Upper lobe of right lung (tissue), 1 donor: ENCODE results near the gene ZNF581. TPM values are rescaled to one million over a fixed set of nuclear protein-coding genes. Genes with fewer than 3 reads are reported as not detected.

Experiments used
- ATAC-seq: fragments of 200-7000 bp; cut with Tn5 transposase; one replicate; pipeline ENCODE4 v1.9.1; 2020; ENCODE audit warnings: mild to moderate bottlenecking, moderate library complexity
- DNase-seq: peaks from one replicate; pipeline ENCODE4 v3.0.0-alpha.2; 2020
- H3K27ac ChIP-seq: fragments of 200-600 bp; one replicate; pipeline ENCODE4 v1.8.0; 2022
- H3K27me3 ChIP-seq: fragments of 200-600 bp; one replicate; pipeline ENCODE4 v1.8.0; 2022; ENCODE audit warnings: mild to moderate bottlenecking
- H3K36me3 ChIP-seq: fragments of 200-600 bp; one replicate; pipeline ENCODE4 v1.8.0; 2022
- H3K4me1 ChIP-seq: fragments of 200-600 bp; one replicate; pipeline ENCODE4 v1.8.0; 2022
- H3K4me3 ChIP-seq: fragments of 200-600 bp; one replicate; pipeline ENCODE4 v1.8.0; 2022; ENCODE audit warnings: mild to moderate bottlenecking
- H3K9me3 ChIP-seq: fragments of 200-600 bp; one replicate; pipeline ENCODE4 v1.8.0; 2022
- intact Hi-C: fragments of 100-400 bp; cut with DNase I; formaldehyde crosslinking; loops from one replicate; pipeline ENCODE4 v1.11.0; 2022
- total RNA-seq: library from RNA; stranded (reverse); fragmentation: NEBNext Ultra II Directional; extraction: Animal tissue kit (Norgen Biotek cat#: 25700); gene quantifications from one replicate; pipeline ENCODE4 v1.2.1, GENCODE V29; 2021
- TF ChIP-seq, protein P1 (sequence below): fragments of 200-600 bp; IDR thresholded peaks from one replicate; pipeline ENCODE4 v1.8.0; 2022; ENCODE audit warnings: antibody characterized with exemption
- donor health status: DM: no; HTN: yes; CAD: no; lungs with severe emphysema.

The ZNF581 gene
- total RNA-seq, 1 donor from 2014 or later: 16.4 TPM

DNA sequence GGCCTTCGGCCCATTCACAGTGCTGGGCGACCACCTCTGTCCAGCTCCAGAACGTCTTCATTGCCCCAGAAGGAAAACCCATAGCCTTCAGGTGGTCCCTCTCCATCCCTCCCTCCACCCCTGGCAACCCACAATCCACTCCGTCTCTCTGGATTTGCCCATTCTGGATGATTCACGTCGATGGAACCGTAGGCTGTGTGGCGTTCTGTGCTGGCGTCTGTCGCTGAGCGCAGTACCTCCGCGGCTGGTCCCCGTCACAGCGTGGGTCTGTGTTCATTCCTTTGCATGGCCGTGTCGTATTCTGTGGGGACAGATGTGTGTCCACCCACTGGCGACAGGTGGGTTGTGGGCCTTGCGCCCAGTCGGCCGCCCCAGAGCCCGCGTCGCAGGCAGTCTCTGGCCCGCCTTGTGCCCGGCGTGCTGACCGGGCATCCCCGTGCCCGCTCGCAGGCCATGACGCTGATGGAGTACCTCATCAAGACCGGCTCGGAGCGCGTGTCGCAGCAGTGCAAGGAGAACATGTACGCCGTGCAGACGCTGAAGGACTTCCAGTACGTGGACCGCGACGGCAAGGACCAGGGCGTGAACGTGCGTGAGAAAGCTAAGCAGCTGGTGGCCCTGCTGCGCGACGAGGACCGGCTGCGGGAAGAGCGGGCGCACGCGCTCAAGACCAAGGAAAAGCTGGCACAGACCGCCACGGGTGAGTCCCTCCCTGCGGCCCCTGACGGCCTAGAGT, 41.7 kb downstream of the ZNF581 start:
- ATAC-seq (no peak), DNase-seq (no peak)
- H3K27ac ChIP-seq: no peak overlapping the region
- peaks cover 7% of the 10 kb centered on the region for H3K4me1 ChIP-seq
- peaks cover 85% of the 10 kb centered on the region for H3K36me3 ChIP-seq
- intact Hi-C loops: no loop called here
- no peak overlapping the region for H3K4me3 ChIP-seq
- H3K9me3 ChIP-seq: no peaks in the 10 kb centered on the region
- H3K27me3 ChIP-seq: no peaks in the 10 kb centered on the region
- TF ChIP-seq, protein P1, sequence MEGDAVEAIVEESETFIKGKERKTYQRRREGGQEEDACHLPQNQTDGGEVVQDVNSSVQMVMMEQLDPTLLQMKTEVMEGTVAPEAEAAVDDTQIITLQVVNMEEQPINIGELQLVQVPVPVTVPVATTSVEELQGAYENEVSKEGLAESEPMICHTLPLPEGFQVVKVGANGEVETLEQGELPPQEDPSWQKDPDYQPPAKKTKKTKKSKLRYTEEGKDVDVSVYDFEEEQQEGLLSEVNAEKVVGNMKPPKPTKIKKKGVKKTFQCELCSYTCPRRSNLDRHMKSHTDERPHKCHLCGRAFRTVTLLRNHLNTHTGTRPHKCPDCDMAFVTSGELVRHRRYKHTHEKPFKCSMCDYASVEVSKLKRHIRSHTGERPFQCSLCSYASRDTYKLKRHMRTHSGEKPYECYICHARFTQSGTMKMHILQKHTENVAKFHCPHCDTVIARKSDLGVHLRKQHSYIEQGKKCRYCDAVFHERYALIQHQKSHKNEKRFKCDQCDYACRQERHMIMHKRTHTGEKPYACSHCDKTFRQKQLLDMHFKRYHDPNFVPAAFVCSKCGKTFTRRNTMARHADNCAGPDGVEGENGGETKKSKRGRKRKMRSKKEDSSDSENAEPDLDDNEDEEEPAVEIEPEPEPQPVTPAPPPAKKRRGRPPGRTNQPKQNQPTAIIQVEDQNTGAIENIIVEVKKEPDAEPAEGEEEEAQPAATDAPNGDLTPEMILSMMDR: no peak

DNA sequence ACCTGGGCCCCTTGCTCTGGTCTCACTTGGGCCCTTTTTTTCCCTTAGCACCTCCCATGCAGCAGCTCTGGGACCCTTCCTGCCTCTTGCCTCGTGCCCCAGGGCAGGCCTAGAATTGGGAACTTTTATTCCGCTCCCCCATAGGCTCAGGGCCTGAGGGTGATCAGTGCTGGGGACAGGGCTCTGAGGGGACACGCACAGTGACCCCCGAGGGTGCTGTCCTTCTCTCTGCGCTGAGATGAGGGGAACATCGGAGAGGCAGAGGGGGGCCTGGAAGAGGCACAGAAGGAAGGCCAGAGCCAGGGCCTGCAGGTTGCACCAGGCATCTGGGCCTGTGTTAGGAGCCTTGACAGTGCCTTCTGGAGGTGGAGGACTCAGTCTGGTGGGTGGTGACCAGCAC, 42.3 kb downstream of the ZNF581 start:
- Histone ChIP-seq H3K4me3 (no peak overlapping the region), H3K9me3 (no peaks in the 10 kb centered on the region), H3K36me3 (peaks cover 85% of the 10 kb centered on the region), H3K4me1 (peaks cover 7% of the 10 kb centered on the region), H3K27me3 (no peaks in the 10 kb centered on the region), H3K27ac (no peak overlapping the region)
- ATAC-seq (no peak), DNase-seq (no peak)
- TF ChIP-seq, protein P1: no peak
- intact Hi-C loops: no loop called here

- DNase-seq (no peak), ATAC-seq (no peak)
- Histone ChIP-seq H3K27me3 (no peaks in the 10 kb centered on the region), H3K4me1 (peaks cover 7% of the 10 kb centered on the region), H3K36me3 (peaks cover 83% of the 10 kb centered on the region), H3K9me3 (no peaks in the 10 kb centered on the region), H3K4me3 (no peak overlapping the region), H3K27ac (no peak overlapping the region)
- TF ChIP-seq, protein P1: no peak
- intact Hi-C loops: no loop called here
Measured at GRCh38 chr19:55686311-55687050, 43.0 kb downstream of the ZNF581 start.

GRCh38 chr19:55687281-55688201, 44.1 kb downstream of the ZNF581 start:
- ATAC-seq (no peak), DNase-seq (peak; percentile 57)
- intact Hi-C loops: no loop called here
- Histone ChIP-seq H3K4me3 (no peak overlapping the region), H3K27ac (no peak overlapping the region), H3K27me3 (no peaks in the 10 kb centered on the region), H3K36me3 (peaks cover 82% of the 10 kb centered on the region), H3K4me1 (peaks cover 7% of the 10 kb centered on the region), H3K9me3 (no peaks in the 10 kb centered on the region)
- TF ChIP-seq, protein P1: no peak

DNA sequence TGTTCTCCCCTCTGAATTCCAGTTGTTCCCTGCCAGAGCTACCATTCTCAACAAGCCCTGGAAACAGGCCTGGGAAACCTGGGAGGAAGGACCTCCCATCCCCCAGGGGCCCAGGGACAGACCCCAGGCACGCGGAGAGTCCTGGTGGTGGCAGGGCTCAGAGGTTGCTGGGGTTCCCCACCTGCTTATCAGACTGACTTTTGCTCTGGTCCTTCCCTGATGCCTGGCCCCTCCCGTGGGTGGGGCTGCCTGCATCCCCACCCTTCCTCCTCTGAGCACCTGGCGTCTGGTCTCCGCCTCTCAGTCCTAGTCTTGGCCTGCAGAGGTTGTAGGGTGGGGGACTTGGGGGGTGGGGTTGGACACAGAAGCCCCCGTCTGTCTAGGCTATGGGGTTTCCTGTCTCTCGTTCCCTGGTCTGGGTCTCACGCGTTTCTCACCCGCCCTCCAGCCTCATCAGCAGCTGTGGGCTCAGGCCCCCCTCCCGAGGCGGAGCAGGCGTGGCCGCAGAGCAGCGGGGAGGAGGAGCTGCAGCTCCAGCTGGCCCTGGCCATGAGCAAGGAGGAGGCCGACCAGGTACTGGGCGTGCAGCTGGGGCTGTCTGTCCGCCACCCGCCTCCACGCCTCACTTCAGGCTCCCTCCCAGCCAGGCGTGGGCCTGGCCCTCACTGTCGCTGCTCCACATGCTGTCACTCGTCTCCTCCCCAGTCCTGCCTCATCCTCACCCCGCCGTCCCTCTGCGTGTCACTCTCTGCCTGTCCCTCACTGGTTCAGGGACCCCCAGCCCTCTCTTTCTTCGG, 45.2 kb downstream of the ZNF581 start:
- DNase-seq (peak; percentile 63), ATAC-seq (no peak)
- H3K9me3 ChIP-seq: no peaks in the 10 kb centered on the region
- no peak overlapping the region for H3K4me3 ChIP-seq
- TF ChIP-seq, protein P1: no peak
- no peak overlapping the region for H3K27ac ChIP-seq
- H3K4me1 ChIP-seq: peaks cover 7% of the 10 kb centered on the region
- peaks cover 82% of the 10 kb centered on the region for H3K36me3 ChIP-seq
- H3K27me3 ChIP-seq: no peaks in the 10 kb centered on the region
- intact Hi-C loops: no loop called here
